ENCODE data around the gene NLRP14.

Gene NLRP14

DNA sequence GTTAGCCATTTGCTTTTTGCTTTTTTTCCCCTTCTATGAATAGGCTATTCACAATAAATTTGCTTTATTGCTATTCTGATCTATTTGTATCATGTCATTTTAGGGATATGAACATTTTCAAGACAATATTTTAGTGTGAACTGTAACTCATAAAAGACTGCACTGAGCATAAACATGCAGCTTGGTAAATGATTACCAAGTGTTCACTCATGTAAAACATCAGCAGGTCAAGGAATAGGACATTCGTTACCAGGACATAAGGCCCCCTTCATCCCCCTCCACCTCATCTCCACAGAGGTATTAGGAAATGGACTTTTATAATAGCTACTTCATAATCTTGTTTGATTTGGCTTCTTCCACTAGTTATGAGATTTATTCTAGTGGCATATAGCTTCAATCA lies 12.4 kb downstream of the NLRP14 start:
- TF ChIP-seq REST (IDR thresholded peaks at IDR 0.05; ENCODE audit: low read depth) (no peak), EGR1 (IDR thresholded peaks at IDR 0.05) (no peak), TAF1 (IDR thresholded peaks at IDR 0.05; ENCODE audit: low read depth) (no peak), FOXM1 (IDR thresholded peaks at IDR 0.05; ENCODE audit: borderline replicate concordance, low read depth) (no peak), NFIC (IDR thresholded peaks at IDR 0.05) (no peak), CEBPB (IDR thresholded peaks at IDR 0.05) (no peak), YY1 (IDR thresholded peaks at IDR 0.05; ENCODE audit: low read depth) (no peak), CREB1 (IDR thresholded peaks at IDR 0.05; ENCODE audit: low read depth) (no peak), TCF12 (IDR thresholded peaks at IDR 0.05; ENCODE audit: low read depth) (no peak)
- TF ChIP-seq, protein P1, sequence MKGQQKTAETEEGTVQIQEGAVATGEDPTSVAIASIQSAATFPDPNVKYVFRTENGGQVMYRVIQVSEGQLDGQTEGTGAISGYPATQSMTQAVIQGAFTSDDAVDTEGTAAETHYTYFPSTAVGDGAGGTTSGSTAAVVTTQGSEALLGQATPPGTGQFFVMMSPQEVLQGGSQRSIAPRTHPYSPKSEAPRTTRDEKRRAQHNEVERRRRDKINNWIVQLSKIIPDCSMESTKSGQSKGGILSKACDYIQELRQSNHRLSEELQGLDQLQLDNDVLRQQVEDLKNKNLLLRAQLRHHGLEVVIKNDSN (IDR thresholded peaks at IDR 0.05) = no peak

DNA sequence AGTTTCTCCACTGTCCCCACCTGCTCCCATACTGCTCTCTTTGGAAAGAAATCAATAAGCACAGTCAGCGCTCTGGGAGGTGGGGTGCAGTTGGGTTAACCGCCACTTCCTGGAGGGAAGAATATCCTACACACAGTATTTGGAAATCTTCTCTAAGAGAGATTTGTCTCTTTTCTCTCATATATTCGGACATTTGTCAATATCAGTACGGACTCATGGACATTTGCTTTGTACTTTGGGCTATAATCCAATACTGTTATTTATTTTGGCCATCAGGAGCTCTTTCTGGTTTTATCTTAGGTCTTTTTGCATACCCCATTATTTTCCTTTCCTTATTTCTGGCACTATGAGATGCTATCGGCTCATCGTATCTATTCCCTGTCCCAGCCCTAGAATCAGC lies 13.7 kb downstream of the NLRP14 start:
- no peak for TF ChIP-seq FOXM1 (IDR thresholded peaks at IDR 0.05; ENCODE audit: borderline replicate concordance, low read depth)
- no peak for TF ChIP-seq RAD21 (IDR thresholded peaks at IDR 0.05; ENCODE audit: low read depth)
- no peak for TF ChIP-seq ZBTB7A (IDR thresholded peaks at IDR 0.05; ENCODE audit: low read depth)
- no peak for TF ChIP-seq TEAD4 (IDR thresholded peaks at IDR 0.05)
- TF ChIP-seq EGR1 (IDR thresholded peaks at IDR 0.05) = no peak
- TF ChIP-seq NFIC (IDR thresholded peaks at IDR 0.05) = no peak
- TF ChIP-seq, protein P2, sequence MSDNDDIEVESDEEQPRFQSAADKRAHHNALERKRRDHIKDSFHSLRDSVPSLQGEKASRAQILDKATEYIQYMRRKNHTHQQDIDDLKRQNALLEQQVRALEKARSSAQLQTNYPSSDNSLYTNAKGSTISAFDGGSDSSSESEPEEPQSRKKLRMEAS (IDR thresholded peaks at IDR 0.05) = no peak
- TF ChIP-seq YY1 (IDR thresholded peaks at IDR 0.05; ENCODE audit: low read depth) = no peak
- TF ChIP-seq, protein P1 (IDR thresholded peaks at IDR 0.05) = no peak
- no peak for TF ChIP-seq TCF12 (IDR thresholded peaks at IDR 0.05; ENCODE audit: low read depth)
- TF ChIP-seq CREB1 (IDR thresholded peaks at IDR 0.05; ENCODE audit: low read depth) = no peak
- TF ChIP-seq REST (IDR thresholded peaks at IDR 0.05; ENCODE audit: low read depth) = no peak
- TF ChIP-seq CEBPB (IDR thresholded peaks at IDR 0.05) = no peak
- TF ChIP-seq EP300 (IDR thresholded peaks at IDR 0.05; ENCODE audit: borderline replicate concordance) = no peak
- TF ChIP-seq TAF1 (IDR thresholded peaks at IDR 0.05; ENCODE audit: low read depth) = no peak

DNA sequence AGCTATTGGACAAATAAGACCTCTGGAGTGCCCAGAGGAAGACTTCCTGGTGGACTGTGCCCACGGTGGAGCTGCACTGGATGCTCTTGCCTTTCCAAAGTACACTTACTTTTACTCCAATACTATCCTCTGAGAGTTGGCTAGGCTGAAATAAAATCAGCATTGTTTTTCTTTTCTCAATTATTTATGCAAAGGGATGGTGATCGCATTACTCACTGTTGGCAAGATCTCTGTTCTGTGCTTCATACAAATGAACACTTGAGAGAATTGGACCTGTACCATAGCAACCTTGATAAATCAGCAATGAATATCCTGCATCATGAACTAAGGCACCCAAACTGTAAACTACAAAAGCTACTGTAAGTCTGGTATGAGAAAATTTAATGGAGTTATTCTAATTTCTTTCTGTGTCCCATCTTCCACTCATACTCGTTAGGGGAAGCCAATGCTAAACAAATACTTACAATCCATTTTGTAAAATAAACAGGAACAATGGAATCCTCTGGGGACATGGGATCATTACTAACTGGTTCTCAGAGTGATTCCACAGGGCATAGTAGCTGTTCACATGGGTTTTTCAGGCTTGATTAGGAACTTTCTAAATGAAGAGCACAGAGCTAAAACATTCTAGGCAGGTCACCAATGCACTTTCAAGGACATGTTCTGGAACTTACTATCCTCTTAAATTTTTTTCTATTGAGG lies 26.3 kb downstream of the NLRP14 start:
- TF ChIP-seq EGR1 (IDR thresholded peaks at IDR 0.05) = no peak
- TF ChIP-seq CEBPB (IDR thresholded peaks at IDR 0.05) = no peak
- no peak for TF ChIP-seq RAD21 (IDR thresholded peaks at IDR 0.05; ENCODE audit: low read depth)
- no peak for TF ChIP-seq EP300 (IDR thresholded peaks at IDR 0.05; ENCODE audit: borderline replicate concordance)
- TF ChIP-seq ZBTB7A (IDR thresholded peaks at IDR 0.05; ENCODE audit: low read depth) = no peak

- TF ChIP-seq EGR1 (IDR thresholded peaks at IDR 0.05) (no peak), TCF12 (IDR thresholded peaks at IDR 0.05; ENCODE audit: low read depth) (no peak), EP300 (IDR thresholded peaks at IDR 0.05; ENCODE audit: borderline replicate concordance) (no peak), CREB1 (IDR thresholded peaks at IDR 0.05; ENCODE audit: low read depth) (no peak), TEAD4 (IDR thresholded peaks at IDR 0.05) (no peak), CEBPB (IDR thresholded peaks at IDR 0.05) (no peak), TAF1 (IDR thresholded peaks at IDR 0.05; ENCODE audit: low read depth) (no peak), ZBTB7A (IDR thresholded peaks at IDR 0.05; ENCODE audit: low read depth) (no peak), YY1 (IDR thresholded peaks at IDR 0.05; ENCODE audit: low read depth) (no peak), REST (IDR thresholded peaks at IDR 0.05; ENCODE audit: low read depth) (no peak), FOXM1 (IDR thresholded peaks at IDR 0.05; ENCODE audit: borderline replicate concordance, low read depth) (no peak)
- TF ChIP-seq, protein P2 (IDR thresholded peaks at IDR 0.05) = no peak
- TF ChIP-seq, protein P1 (IDR thresholded peaks at IDR 0.05) = no peak
These were observed 29.9 kb downstream of the NLRP14 start for GRCh38 chr11:7050191-7050590.
